ENCODE results near the gene LTBP2. TPM values are rescaled to one million over a fixed set of nuclear protein-coding genes. Genes with fewer than 3 reads are reported as not detected.

Gene LTBP2
- total and polyA plus RNA-seq, 2 of the 8 experiments (the other 6 are each of a cell fraction or from before 2014, with no cell fraction given): 0.48 to 0.89 TPM

- no peaks in the 10 kb centered on the region for H3K79me2 ChIP-seq (ENCODE audit: control insufficient read depth in 1 of 2, insufficient read depth in 2 of 2, low read length in 2 of 2)
- no peak overlapping the region for H4K5ac ChIP-seq (ENCODE audit: insufficient read length, low read depth, low read length)
- no peaks in the 10 kb centered on the region for H3K23me2 ChIP-seq (ENCODE audit: low read depth, low read length)
- no peak overlapping the region for H3K56ac ChIP-seq (replicated peaks; ENCODE audit: insufficient read length, low read depth, low read length)
- no peak overlapping the region for H3K23ac ChIP-seq (ENCODE audit: insufficient read length)
- FAIRE-seq: no peak
- H3K4me3 ChIP-seq (ENCODE audit: extremely low read depth in 1 of 4, insufficient read depth in 2 of 4, low read depth in 3 of 4, low read length in 4 of 4): no peak overlapping the region
- H2BK20ac ChIP-seq (ENCODE audit: low read length): no peak overlapping the region
- no peak for DNase-seq (ENCODE audit: low read depth in 1 of 2, low spot score in 2 of 2)
- no peak overlapping the region for H3K18ac ChIP-seq (ENCODE audit: extremely low read depth, low read length)
- no peak overlapping the region for H2BK120ac ChIP-seq (replicated peaks; ENCODE audit: low read depth, low read length)
- 86% methylated on average over 3 of the region's 3 CpGs; no CpG with 5 or more reads in 1 of the 2 experiments for WGBS, 2 experiments (ENCODE audit: extremely low coverage in 1 of 2, insufficient coverage in 1 of 2, insufficient read length in 1 of 2, insufficient replicate concordance in 2 of 2, low coverage in 1 of 2, low lambda C conversion rate in 2 of 2, missing lambda C conversion rate in 1 of 2)
- H4K8ac ChIP-seq (ENCODE audit: extremely low read depth, insufficient read depth, low read length): no peak overlapping the region
- no peak overlapping the region for H3K14ac ChIP-seq (ENCODE audit: insufficient read length)
- H3K9me3 ChIP-seq (ENCODE audit: insufficient read depth in 2 of 2, low read depth in 1 of 2, low read length in 1 of 2): no peaks in the 10 kb centered on the region
- ChIA-PET CTCF (ENCODE audit: partially characterized antibody) (interaction anchor here (0.7 to 2.3 kb wide), 7 partner anchors 10 to 277 kb away, joined by 3 to 8 read pairs (median 4); no protein-coding TSS in a partner anchor), POLR2A (ENCODE audit: partially characterized antibody) (interaction anchor here (1.4 to 1.5 kb wide), 2 partner anchors 8 to 9 kb away, joined by 3 to 4 read pairs; no protein-coding TSS in a partner anchor)
- H2BK5ac ChIP-seq (ENCODE audit: low read depth, low read length): no peak overlapping the region
- H3K4ac ChIP-seq (replicated peaks; ENCODE audit: insufficient read length, low read depth, low read length): no peak overlapping the region
- no peak overlapping the region for H2BK15ac ChIP-seq (ENCODE audit: low read length)
- H3K9ac ChIP-seq (replicated peaks in 1 of 4; ENCODE audit: extremely low read depth in 1 of 4, low read depth in 3 of 4, low read length in 3 of 4): no peak overlapping the region
- no peak overlapping the region for H3K27ac ChIP-seq (ENCODE audit: low read depth, low read length)
- no peaks in the 10 kb centered on the region for H3K36me3 ChIP-seq (ENCODE audit: control insufficient read depth in 2 of 4, insufficient read depth in 4 of 4, low read length in 3 of 4)
- no peak overlapping the region for H2BK12ac ChIP-seq (ENCODE audit: low read depth, low read length)
- H2AK5ac ChIP-seq (ENCODE audit: low read depth, low read length): no peak overlapping the region
- no peaks in the 10 kb centered on the region for H4K20me1 ChIP-seq (replicated peaks in 1 of 2; ENCODE audit: control insufficient read depth in 1 of 2, insufficient read depth in 2 of 2, low read length in 2 of 2)
- H3K27me3 ChIP-seq (replicated peaks in 1 of 4; ENCODE audit: control insufficient read depth in 3 of 4, extremely low read depth in 1 of 4, insufficient read depth in 3 of 4, low read length in 3 of 4): no peaks in the 10 kb centered on the region
- H3K79me1 ChIP-seq (ENCODE audit: low read depth, low read length): no peaks in the 10 kb centered on the region
- no peak overlapping the region for H3K4me2 ChIP-seq (ENCODE audit: insufficient read depth in 1 of 2, low read depth in 2 of 2, low read length in 2 of 2)
- H2AFZ ChIP-seq (ENCODE audit: low read length): no peak overlapping the region
- no peaks in the 10 kb centered on the region for H3K4me1 ChIP-seq (replicated peaks in 1 of 4; ENCODE audit: control insufficient read depth in 3 of 4, insufficient read depth in 4 of 4, low read length in 3 of 4)
- H4K91ac ChIP-seq (replicated peaks; ENCODE audit: insufficient read length, low read length): no peak overlapping the region
Measured at GRCh38 chr14:74541225-74541624, 70.8 kb downstream of the LTBP2 start.

Measured in H1 (cell line).